HG03095 (cell line): Measurements from ENCODE around the gene MYOZ2.
"Not testable (repeated sequence)": the region's sequence is repeated elsewhere in the genome, so short reads cannot be mapped to it uniquely, and the experiment has no call there.

Experiments used
- ATAC-seq: cut with Tn5 transposase; IDR thresholded peaks from one replicate; pipeline ENCODE4 v1.9.1; 2021; ENCODE audit warnings: moderate library complexity; ENCODE audit not compliant: unreplicated experiment

Gene MYOZ2

DNA sequence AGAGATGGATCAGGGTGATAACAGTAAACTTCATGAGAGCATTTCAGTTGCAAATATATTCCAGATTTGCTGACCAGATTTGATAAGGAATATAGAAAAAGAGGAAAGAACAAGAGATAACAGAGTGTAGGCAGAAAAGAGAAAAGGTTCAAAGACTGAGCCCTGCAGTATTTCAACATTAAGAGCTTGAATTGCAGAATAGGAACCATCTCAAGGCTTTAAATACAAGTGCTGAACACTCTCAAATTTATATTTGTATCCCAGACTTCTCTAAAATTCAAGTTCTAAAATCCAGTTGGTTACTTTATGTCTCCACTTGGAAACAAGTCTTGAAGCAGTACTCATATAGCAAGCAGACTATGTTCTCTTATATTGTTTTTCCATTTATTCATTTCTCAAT lies 9.7 kb upstream of the MYOZ2 start:
- no peak for ATAC-seq

DNA sequence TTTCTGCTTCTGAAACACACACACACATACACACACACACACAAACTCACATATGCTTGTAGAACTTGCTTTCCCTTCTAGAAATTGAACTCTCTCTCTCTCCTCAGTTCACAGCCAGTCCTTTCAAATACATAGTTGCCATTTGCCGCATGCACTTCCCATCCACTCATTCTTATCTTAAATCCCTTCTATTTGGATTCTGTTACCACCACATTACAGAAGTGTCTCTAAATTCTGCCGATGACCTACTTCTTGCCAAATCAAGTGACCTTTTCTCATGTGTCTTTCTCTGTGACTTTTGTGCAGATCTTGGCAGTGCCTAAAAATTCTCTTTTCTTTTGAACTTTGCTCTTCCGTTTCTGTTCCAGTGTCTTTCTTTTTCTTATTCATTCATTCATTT lies 7.5 kb upstream of the MYOZ2 start:
- no peak for ATAC-seq

GRCh38 chr4:119130365-119131065 lies 5.1 kb upstream of the MYOZ2 start:
- ATAC-seq = no peak

DNA sequence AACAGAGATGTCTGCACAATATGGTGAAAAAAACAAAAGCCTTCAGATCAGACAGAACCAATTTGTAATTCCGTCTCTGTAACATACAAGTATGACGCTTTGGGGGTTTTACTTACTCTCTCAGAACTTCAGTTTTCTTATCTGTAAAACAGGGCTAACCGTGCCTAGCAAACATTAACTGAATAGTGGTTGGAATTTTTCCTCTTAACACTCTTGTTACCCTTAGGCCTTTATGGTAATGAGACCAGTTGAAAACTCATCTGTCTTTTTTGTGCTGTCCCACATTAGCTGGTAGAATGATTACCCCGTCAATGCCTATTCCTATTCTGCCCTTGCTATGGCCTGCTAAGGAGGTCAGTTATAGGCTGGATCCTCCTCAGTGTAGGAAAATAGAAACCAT lies 4.5 kb upstream of the MYOZ2 start:
- ATAC-seq = no peak

GRCh38 chr4:119132306-119132705 lies 3.3 kb upstream of the MYOZ2 start:
- no peak for ATAC-seq

DNA sequence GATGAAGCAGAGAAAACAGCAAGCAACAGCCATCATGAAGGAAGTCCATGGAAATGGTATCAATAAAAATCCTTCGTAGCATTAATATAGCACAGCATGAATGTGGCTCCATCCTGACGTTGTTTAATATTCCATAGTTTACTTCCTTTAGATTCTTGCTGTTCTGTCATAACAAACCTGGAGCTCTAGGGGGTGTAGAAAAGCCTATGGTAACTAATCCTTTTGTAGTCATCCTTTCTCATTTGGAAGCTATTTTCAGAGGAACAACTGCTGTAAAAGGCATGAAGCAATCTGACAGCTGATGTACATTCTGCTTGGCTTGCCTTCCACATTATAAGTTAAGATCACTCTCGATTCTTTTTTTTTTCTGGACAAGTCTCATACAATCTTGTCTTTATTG lies 914 bp downstream of the MYOZ2 start:
- ATAC-seq = no peak

- no peak for ATAC-seq
These were observed 2.4 kb downstream of the MYOZ2 start for GRCh38 chr4:119138046-119138445.

GRCh38 chr4:119139311-119139710 lies 3.7 kb downstream of the MYOZ2 start:
- no peak for ATAC-seq

DNA sequence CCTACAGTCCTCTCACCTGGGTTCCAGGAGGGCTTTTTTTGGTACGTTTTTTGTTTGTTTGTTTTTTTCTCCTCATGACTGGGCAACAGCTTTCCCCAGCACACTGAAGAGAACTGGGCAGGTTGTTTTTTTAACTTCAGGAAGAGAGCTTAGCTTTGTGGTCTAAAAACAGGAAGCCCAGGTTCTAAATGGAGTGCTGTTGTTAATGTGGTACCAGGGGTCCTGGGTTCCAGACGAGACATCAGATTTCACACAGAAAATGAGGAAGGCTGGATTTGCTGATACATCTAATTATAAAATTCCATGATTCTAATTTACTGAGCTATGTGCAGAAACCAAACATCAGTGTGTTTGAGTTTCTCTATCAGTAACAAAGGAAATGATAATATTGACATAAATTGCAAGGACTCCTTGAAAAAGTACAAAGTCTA lies 4.2 kb downstream of the MYOZ2 start:
- no peak for ATAC-seq

GRCh38 chr4:119141283-119141682 lies 5.7 kb downstream of the MYOZ2 start:
- not testable (repeated sequence) for ATAC-seq

DNA sequence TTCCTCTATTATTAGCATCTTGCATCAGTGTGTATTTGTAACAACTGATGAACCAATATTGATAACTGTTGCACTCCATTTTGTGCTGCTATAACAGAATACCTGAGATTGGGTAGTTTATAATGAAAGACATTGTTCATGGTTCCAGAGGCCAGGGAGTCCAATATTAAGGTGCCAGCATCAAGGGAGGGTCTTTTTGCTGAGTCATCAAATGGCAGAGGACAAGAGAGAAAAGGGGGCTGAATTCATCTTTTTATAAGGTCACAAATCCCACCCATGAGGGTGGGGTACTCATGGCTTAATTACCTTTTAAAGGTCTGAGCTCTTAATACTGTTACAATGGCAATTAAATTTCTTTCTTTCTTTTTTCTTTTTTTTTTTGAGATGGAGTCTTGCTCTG lies 7.2 kb downstream of the MYOZ2 start:
- no peak for ATAC-seq

GRCh38 chr4:119143341-119143740 lies 7.7 kb downstream of the MYOZ2 start:
- not testable (repeated sequence) for ATAC-seq

DNA sequence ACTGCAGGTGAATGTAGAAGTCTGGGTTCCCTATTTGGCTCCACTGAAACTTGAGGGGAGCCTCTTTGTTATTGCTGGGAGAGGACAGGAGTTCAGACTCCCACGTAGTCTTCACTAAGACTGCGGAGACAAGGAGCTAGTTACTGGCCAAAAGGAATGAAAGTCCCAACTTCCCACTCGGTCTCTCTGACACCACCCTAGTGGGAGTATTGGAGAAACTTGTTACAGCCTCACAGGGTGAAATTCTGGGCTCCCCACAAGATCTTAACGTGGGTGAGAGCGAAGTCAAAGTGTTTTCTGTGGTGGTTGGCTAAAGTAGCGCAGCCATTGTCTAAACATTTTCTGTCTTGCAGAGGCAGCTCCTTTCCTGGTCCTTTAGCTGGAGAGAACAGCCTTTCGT lies 13.5 kb downstream of the MYOZ2 start:
- no peak for ATAC-seq

- no peak for ATAC-seq
These were observed 15.5 kb downstream of the MYOZ2 start for GRCh38 chr4:119151161-119151560.

DNA sequence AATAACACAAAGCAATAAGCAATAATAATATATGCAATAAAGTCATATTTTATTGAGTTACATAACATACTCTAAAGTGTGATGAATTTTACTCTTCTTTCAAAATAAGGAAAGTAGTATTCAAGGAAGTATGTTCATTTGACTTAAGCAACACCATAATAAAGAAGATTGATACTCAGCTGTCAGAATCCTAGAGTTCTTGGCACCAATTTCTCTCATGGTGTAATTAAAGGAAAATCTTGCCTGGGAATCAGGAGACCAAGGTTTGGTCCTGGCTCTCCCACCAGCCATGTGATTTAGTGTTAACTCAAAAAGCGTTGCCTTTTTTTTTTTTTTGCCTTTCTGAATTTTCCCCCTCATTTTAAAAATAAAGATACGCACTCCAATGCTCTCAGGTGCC lies 17.1 kb downstream of the MYOZ2 start:
- no peak for ATAC-seq

- no peak for ATAC-seq
These were observed 26.5 kb downstream of the MYOZ2 start for GRCh38 chr4:119162174-119162573.

GRCh38 chr4:119165767-119166166 lies 30.1 kb downstream of the MYOZ2 start:
- ATAC-seq = no peak

GRCh38 chr4:119170195-119170594 lies 34.6 kb downstream of the MYOZ2 start:
- ATAC-seq = no peak

GRCh38 chr4:119172223-119172622 lies 36.6 kb downstream of the MYOZ2 start:
- ATAC-seq = no peak

DNA sequence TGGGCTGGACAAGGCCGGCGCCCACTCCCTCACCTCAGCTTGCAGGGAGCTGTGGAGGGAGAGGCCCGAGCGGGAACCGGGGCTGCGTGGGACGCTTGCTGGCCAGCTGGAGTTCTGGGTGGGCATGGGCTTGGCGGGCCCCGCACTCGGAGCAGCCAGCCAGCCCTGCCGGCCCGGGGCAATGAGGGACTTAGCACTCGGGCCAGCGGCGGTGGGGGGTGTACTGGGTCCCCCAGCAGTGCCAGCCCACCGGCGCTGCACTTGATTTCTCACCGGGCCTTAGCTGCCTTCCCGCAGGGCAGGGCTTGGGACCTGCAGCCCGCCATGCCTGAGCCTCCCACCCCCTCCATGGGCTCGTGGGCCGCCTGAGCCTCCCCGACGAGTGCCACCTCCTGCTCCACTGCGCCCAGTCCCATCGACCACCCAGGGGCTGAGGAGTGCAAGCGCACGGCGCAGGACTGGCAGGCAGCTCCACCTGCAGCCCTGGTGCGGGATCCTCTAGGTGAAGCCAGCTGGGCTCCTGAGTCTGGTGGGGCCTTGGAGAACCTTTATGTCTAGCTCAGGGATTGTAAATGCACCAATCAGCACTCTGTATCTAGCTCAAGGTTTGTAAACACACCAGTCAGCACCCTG lies 38.2 kb downstream of the MYOZ2 start:
- not testable (repeated sequence) for ATAC-seq

DNA sequence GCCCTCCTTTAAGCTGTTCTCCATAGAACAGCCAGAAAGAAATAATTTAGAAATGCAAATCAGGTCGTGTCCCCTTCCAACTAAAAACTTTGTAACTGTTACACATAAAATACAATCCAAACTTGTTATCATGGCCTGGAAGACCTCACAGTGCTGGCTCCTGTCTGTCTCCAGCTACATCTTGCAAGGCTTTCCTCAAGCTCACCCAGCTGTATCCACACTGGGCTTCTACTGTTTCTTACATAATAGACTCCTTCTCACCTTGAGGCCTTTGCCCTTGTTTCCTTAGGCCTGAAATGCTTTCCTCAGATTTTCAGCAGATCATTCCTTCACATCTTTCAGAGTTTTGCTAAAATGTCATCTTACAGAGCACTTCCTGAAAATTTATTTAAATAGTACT lies 43.4 kb downstream of the MYOZ2 start:
- ATAC-seq = no peak

GRCh38 chr4:119184128-119184527 lies 48.5 kb downstream of the MYOZ2 start:
- no peak for ATAC-seq

DNA sequence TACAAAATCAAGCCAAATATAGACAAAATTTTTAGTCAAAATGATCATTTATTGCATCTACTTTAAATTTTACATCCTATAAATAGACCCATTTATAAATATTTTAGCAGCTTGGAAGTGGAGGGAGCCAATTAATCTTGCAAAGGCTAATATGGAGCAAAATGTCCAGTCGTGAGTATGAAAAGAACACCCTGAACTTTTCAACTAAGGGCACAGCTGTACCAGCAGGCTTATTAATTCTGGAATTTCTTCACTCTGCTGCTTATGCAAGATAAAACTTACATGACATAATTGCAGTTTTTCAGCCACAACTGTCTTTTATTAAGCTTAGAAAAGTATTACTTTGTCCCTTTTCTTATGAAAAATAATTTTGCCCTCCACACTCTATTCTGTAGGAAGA lies 54.0 kb downstream of the MYOZ2 start:
- ATAC-seq = no peak
